K562 (cell line): ENCODE measurements around the gene ATF5. TPM values are rescaled to one million over a fixed set of nuclear protein-coding genes. Genes with fewer than 3 reads are reported as not detected.
A peak's percentile ranks its signal among the peaks of the same experiment; 100 is the strongest.

ENCODE experiments used
- ATAC-seq: fragments of 200-7000 bp; cut with Tn5 transposase; 3 replicates; pipeline ENCODE4 v1.9.1; 2020; ENCODE audit warnings: moderate library complexity
- BruUV-seq: library from RNA; stranded (reverse); fragments of 400-500 nt; replicated peaks from 2 replicates; lab custom pipeline; 2021; lab: Mats Ljungman, UMichigan
- CTCF ChIA-PET: fragments of 300-600 bp; formaldehyde crosslinking; extraction: SDS; loops from one replicate; lab custom pipeline; 2021; ENCODE audit warnings: low intra/inter-chr PET ratio; lab: Yijun Ruan, JAX
- POLR2A ChIA-PET: fragments of 300-600, 350-650 bp; sonication (Branson Sonifier 250); formaldehyde crosslinking; extraction: SDS; loops from one replicate; lab custom pipeline; 2021; ENCODE audit warnings: antibody characterized with exemption, inconsistent platforms; lab: Yijun Ruan, JAX
- DNase-seq, 4 experiments: peaks; one replicate each; pipeline versions ENCODE4 v3.0.0 to v3.0.0-alpha.2; 2011 to 2018; ENCODE audit warnings: low spot score in 3 of 4, mixed read lengths in 3 of 4; ENCODE audit errors: extremely low read depth in 1 of 4
- FAIRE-seq: peaks from 2 replicates; lab custom pipeline; 2011; peaks lifted over from hg19 to GRCh38; lab: Jason Lieb, UNC
- H2AFZ ChIP-seq: 2 replicates; pipeline ENCODE4 v1.6.0; 2011; ENCODE audit warnings: low read depth, low read length, control low read depth, inconsistent platforms
- H3K27ac ChIP-seq: fragments of 200-600 bp; 3 replicates; pipeline ENCODE4 v1.8.0; 2011; ENCODE audit warnings: low read depth, mild to moderate bottlenecking, control low read depth, inconsistent platforms, low read length, moderate library complexity, mixed read lengths; ENCODE audit errors: extremely low read depth
- H3K27me3 ChIP-seq, 2 experiments: fragments of 300-600 bp in 1 of 2; 2 replicates in 1 of 2; 3 replicates in 1 of 2; pipeline versions ENCODE4 v1.6.0 to v1.8.0; 2011; ENCODE audit warnings: inconsistent platforms in 2 of 2, low read length in 2 of 2, mild to moderate bottlenecking in 1 of 2, mixed read lengths in 1 of 2, moderate library complexity in 1 of 2; ENCODE audit not compliant: control insufficient read depth in 2 of 2, insufficient read depth in 2 of 2
- H3K36me3 ChIP-seq: fragments of 300-600 bp; 3 replicates; pipeline ENCODE4 v1.8.0; 2011; ENCODE audit warnings: mild to moderate bottlenecking, low read length, inconsistent platforms; ENCODE audit not compliant: control insufficient read depth, insufficient read depth
- H3K4me1 ChIP-seq, 2 experiments: fragments of 200-600 bp in 1 of 2; replicated peaks in 1 of 2; 2 replicates in 1 of 2; 3 replicates in 1 of 2; pipeline versions ENCODE4 v1.5.1 to v1.8.0; 2011; ENCODE audit warnings: inconsistent platforms in 2 of 2, low read length in 2 of 2, mild to moderate bottlenecking in 1 of 2, mixed read lengths in 1 of 2, moderate library complexity in 1 of 2; ENCODE audit not compliant: control insufficient read depth in 2 of 2, insufficient read depth in 2 of 2
- H3K4me2 ChIP-seq: 2 replicates; pipeline ENCODE4 v1.6.1; 2011; ENCODE audit warnings: low read length, control low read depth, inconsistent platforms, mixed read lengths; ENCODE audit not compliant: insufficient read depth
- H3K4me3 ChIP-seq: fragments of 200-600 bp; sonication (generic), shearing (Covaris generic); 2 replicates; pipeline ENCODE4 v1.5.1; 2016; ENCODE audit warnings: control low read depth, inconsistent platforms
- H3K79me2 ChIP-seq: fragments of 200-600 bp; 3 replicates; pipeline ENCODE4 v1.8.0; 2011; ENCODE audit warnings: low read length, inconsistent platforms; ENCODE audit not compliant: control insufficient read depth, insufficient read depth
- H3K9ac ChIP-seq, 2 experiments: 2 replicates each; pipeline versions ENCODE4 v1.6.0 to v1.6.1; 2011; ENCODE audit warnings: low read depth in 2 of 2, low read length in 2 of 2, control low read depth in 1 of 2, inconsistent platforms in 1 of 2, mild to moderate bottlenecking in 1 of 2, mixed read lengths in 1 of 2; ENCODE audit not compliant: insufficient read depth in 1 of 2
- H3K9me1 ChIP-seq: one replicate; pipeline ENCODE4 v1.6.0; 2011; ENCODE audit warnings: inconsistent platforms, mild to moderate bottlenecking, low read length, moderate library complexity; ENCODE audit not compliant: control insufficient read depth, insufficient read depth
- H3K9me3 ChIP-seq: replicated peaks from 2 replicates; pipeline ENCODE4 v1.5.1; 2011; ENCODE audit warnings: low read depth, low read length, inconsistent platforms; ENCODE audit not compliant: control insufficient read depth, insufficient read depth
- H4K20me1 ChIP-seq: replicated peaks from 2 replicates; pipeline ENCODE4 v1.6.1; 2011; ENCODE audit warnings: low read length, inconsistent platforms, mixed read lengths; ENCODE audit not compliant: control insufficient read depth, insufficient read depth
- NRF1 ChIP-seq, 2 experiments: fragments of 450-650 bp; IDR thresholded peaks in 1 of 2; conservative IDR thresholded peaks in 1 of 2; 2 replicates each; pipeline ENCODE4 v1.6.1; 2014; ENCODE audit warnings: mild to moderate bottlenecking in 2 of 2
- POLR2G ChIP-seq: fragments of 200-400 bp; formaldehyde crosslinking; IDR thresholded peaks from 2 replicates; pipeline ENCODE4 v1.6.1; 2017; ENCODE audit warnings: low read depth, mild to moderate bottlenecking, antibody characterized with exemption, low read length, moderate library complexity
- RBFOX2 ChIP-seq: fragments of 200-400 bp; formaldehyde crosslinking; IDR thresholded peaks from 2 replicates; pipeline ENCODE4 v1.6.1; 2017; ENCODE audit warnings: low read depth, mild to moderate bottlenecking, low read length, moderate library complexity
- ZNF668 ChIP-seq: fragments of 250-450 bp; sonication (Bioruptor Pico); IDR thresholded peaks from 2 replicates; pipeline ENCODE4 v1.8.0; 2022; ENCODE audit warnings: mild to moderate bottlenecking, inconsistent platforms
- WGBS: fragments of 100-300 bp; shearing (Covaris generic); methylation state at CpG from one replicate; pipeline ENCODE4 v1.1.6; 2016; ENCODE audit warnings: low coverage, mixed read lengths; ENCODE audit not compliant: insufficient coverage; ENCODE audit errors: missing lambda C conversion rate; 5-methylcytosine and 5-hydroxymethylcytosine counted together
- in situ Hi-C: fragments of 300-500 bp; cut with MboI; formaldehyde crosslinking; loops from 4 replicates; pipeline ENCODE4 v1.15.0; 2018; ENCODE audit warnings: inconsistent platforms, mixed read lengths
- intact Hi-C: fragments of 100-400 bp; cut with micrococcal nuclease; formaldehyde crosslinking; loops from 2 replicates; pipeline ENCODE4 v1.14.2; 2022
- polyA plus RNA-seq, 8 experiments: library from polyadenylated mRNA; depleted of rRNA in 4 of 8; stranded (reverse) in 5 of 8; unstranded in 3 of 8; fragments of >200 nt; fragmentation: Nextera tagmentation in 2 of 8; fragmentation: Illumina TruSeq in 1 of 8; extraction: Ambion mirVana in 2 of 8; extraction: Trizol in 1 of 8; gene quantifications; 2 replicates each; pipeline versions ENCODE4 v1.2.1 to v1.2.3, GENCODE V29; 2011 to 2014; ENCODE audit warnings: inconsistent platforms in 1 of 8, missing spikeins in 1 of 8
- total RNA-seq, 7 experiments: library from RNA; depleted of rRNA in 6 of 7; stranded (reverse); fragments of >200 nt in 6 of 7; fragmentation: Illumina TruSeq in 2 of 7; extraction: Trizol in 2 of 7; gene quantifications; 2 replicates each; pipeline versions ENCODE4 v1.2.1 to v1.2.3, GENCODE V29; 2011 to 2021; ENCODE audit warnings: low replicate concordance in 1 of 7
- TF ChIP-seq, protein P1 (sequence below): sonication (generic); formaldehyde crosslinking; IDR thresholded peaks from 2 replicates; pipeline ENCODE4 v1.8.0; 2023; ENCODE audit warnings: missing genetic modification reagents, mild to moderate bottlenecking, borderline replicate concordance

ATF5 gene
- total and polyA plus RNA-seq, 9 of the 15 experiments (the other 6 are each of a cell fraction or from before 2014, with no cell fraction given) = 3.0 to 57.6 (median 11.1) TPM

DNA sequence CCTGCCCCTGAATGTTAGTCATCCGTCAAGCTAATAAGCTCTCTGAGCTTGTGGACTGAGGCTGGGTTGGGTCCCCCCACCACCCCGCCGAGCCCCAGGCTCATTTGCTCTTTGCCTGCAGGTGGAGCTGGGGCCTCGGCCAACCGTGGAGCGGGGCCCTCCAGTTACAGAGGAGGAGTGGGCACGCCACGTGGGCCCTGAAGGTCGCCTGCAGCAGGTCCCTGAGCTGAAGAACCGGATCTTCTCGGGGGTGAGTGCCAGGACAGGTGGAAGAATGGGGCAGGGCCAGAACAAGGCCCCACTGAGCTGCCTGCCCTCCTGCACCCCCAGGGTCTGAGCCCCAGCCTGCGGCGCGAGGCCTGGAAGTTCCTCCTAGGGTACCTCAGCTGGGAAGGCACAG is 46.4 kb upstream of the ATF5 start:
- Histone ChIP-seq H3K9me3 (no peaks in the 10 kb centered on the region), H4K20me1 (no peaks in the 10 kb centered on the region), H3K27me3 (no peaks in the 10 kb centered on the region), H3K36me3 (peaks cover 55% of the 10 kb centered on the region), H3K4me3 (no peak overlapping the region), H3K9ac (no peak overlapping the region), H3K4me1 (peaks cover 6 to 61% of the 10 kb centered on the region in 2 experiments; a peak in 3 of 5 replicates), H3K9me1 (no peaks in the 10 kb centered on the region), H3K27ac (no peak overlapping the region), H3K4me2 (no peak overlapping the region), H3K79me2 (peaks cover 4% of the 10 kb centered on the region), H2AFZ (no peak overlapping the region)
- FAIRE-seq (no peak), DNase-seq (no peak), ATAC-seq (no peak)
- 100% methylated on average over 8 of the region's 14 CpGs for WGBS
- intact Hi-C loops (no loop called here), in situ Hi-C loops (no loop called here)
- POLR2A ChIA-PET = no interaction called here
- TF ChIP-seq ZNF668 = no peak
- TF ChIP-seq POLR2G = peak; percentile 14; the same call in 1 of the 2 replicates
- no peak for TF ChIP-seq NRF1 (conservative IDR thresholded peaks at IDR 0.05 in 1 of 2, IDR thresholded peaks at IDR 0.05 in 1 of 2)
- TF ChIP-seq RBFOX2 = 0 out of 2 replicates have a peak, but pooled peaks have one; percentile 18
- TF ChIP-seq, protein P1, sequence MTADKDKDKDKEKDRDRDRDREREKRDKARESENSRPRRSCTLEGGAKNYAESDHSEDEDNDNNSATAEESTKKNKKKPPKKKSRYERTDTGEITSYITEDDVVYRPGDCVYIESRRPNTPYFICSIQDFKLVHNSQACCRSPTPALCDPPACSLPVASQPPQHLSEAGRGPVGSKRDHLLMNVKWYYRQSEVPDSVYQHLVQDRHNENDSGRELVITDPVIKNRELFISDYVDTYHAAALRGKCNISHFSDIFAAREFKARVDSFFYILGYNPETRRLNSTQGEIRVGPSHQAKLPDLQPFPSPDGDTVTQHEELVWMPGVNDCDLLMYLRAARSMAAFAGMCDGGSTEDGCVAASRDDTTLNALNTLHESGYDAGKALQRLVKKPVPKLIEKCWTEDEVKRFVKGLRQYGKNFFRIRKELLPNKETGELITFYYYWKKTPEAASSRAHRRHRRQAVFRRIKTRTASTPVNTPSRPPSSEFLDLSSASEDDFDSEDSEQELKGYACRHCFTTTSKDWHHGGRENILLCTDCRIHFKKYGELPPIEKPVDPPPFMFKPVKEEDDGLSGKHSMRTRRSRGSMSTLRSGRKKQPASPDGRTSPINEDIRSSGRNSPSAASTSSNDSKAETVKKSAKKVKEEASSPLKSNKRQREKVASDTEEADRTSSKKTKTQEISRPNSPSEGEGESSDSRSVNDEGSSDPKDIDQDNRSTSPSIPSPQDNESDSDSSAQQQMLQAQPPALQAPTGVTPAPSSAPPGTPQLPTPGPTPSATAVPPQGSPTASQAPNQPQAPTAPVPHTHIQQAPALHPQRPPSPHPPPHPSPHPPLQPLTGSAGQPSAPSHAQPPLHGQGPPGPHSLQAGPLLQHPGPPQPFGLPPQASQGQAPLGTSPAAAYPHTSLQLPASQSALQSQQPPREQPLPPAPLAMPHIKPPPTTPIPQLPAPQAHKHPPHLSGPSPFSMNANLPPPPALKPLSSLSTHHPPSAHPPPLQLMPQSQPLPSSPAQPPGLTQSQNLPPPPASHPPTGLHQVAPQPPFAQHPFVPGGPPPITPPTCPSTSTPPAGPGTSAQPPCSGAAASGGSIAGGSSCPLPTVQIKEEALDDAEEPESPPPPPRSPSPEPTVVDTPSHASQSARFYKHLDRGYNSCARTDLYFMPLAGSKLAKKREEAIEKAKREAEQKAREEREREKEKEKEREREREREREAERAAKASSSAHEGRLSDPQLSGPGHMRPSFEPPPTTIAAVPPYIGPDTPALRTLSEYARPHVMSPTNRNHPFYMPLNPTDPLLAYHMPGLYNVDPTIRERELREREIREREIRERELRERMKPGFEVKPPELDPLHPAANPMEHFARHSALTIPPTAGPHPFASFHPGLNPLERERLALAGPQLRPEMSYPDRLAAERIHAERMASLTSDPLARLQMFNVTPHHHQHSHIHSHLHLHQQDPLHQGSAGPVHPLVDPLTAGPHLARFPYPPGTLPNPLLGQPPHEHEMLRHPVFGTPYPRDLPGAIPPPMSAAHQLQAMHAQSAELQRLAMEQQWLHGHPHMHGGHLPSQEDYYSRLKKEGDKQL (CRISPR knock-in tag) = no peak
- no TSS peak for BruUV-seq
- CTCF ChIA-PET = no interaction called here
